ENCODE data around the gene PLIN5. TPM values are rescaled to one million over a fixed set of nuclear protein-coding genes. Genes with fewer than 3 reads are reported as not detected.

Gene PLIN5
- total and polyA plus RNA-seq, 2 of the 8 experiments (the other 6 are each of a cell fraction or from before 2014, with no cell fraction given): 2.0 to 2.5 TPM

- H3K4me1 ChIP-seq (replicated peaks in 1 of 4; ENCODE audit: control insufficient read depth in 3 of 4, insufficient read depth in 4 of 4, low read length in 3 of 4): no peaks in the 10 kb centered on the region; a peak in 1 of 7 replicates
- peaks cover 3% of the 10 kb centered on the region; the same call in 1 of the 2 replicates for H3K23me2 ChIP-seq (ENCODE audit: low read depth, low read length)
- no peak for FAIRE-seq
- peaks cover 0 to 36% (median 16%) of the 10 kb centered on the region in 4 experiments; a peak in 7 of 8 replicates for H3K36me3 ChIP-seq (ENCODE audit: control insufficient read depth in 2 of 4, insufficient read depth in 4 of 4, low read length in 3 of 4)
- H2AK5ac ChIP-seq (ENCODE audit: low read depth, low read length): no peak overlapping the region
- no peak overlapping the region for H2BK20ac ChIP-seq (ENCODE audit: low read length)
- no peak overlapping the region for H3K14ac ChIP-seq (ENCODE audit: insufficient read length)
- no peak overlapping the region for H2AFZ ChIP-seq (ENCODE audit: low read length)
- H2BK120ac ChIP-seq (replicated peaks; ENCODE audit: low read depth, low read length): no peak overlapping the region
- no peak overlapping the region for H3K18ac ChIP-seq (ENCODE audit: extremely low read depth, low read length)
- no peaks in the 10 kb centered on the region for H3K79me1 ChIP-seq (ENCODE audit: low read depth, low read length)
- TF ChIP-seq USF2 (IDR thresholded peaks at IDR 0.05; ENCODE audit: low read length) (no peak), SP1 (IDR thresholded peaks at IDR 0.05; ENCODE audit: low read depth, low read length) (no peak), POU5F1 (IDR thresholded peaks at IDR 0.05; ENCODE audit: low read depth, low read length) (no peak), HDAC6 (IDR thresholded peaks at IDR 0.05; ENCODE audit: low read depth, low read length) (no peak), RBBP5 (IDR thresholded peaks at IDR 0.05; ENCODE audit: borderline replicate concordance, low read depth, low read length) (no peak), TAF1 (IDR thresholded peaks at IDR 0.05; ENCODE audit: low read depth, low read length) (no peak), TEAD4 (IDR thresholded peaks at IDR 0.05; ENCODE audit: low read depth, low read length) (no peak), SIRT6 (IDR thresholded peaks at IDR 0.05; ENCODE audit: low read length) (no peak), JUN (IDR thresholded peaks at IDR 0.05; ENCODE audit: low read depth, low read length) (no peak), HDAC2 (IDR thresholded peaks at IDR 0.05; ENCODE audit: borderline replicate concordance in 1 of 2, low read depth in 2 of 2, low read length in 2 of 2) (no peak), NRF1 (IDR thresholded peaks at IDR 0.05; ENCODE audit: low read depth, low read length) (no peak), PHF8 (conservative IDR thresholded peaks at IDR 0.05; ENCODE audit: low read depth, low read length) (no peak), CHD2 (IDR thresholded peaks at IDR 0.05; ENCODE audit: low read length) (no peak), SRF (IDR thresholded peaks at IDR 0.05; ENCODE audit: low read depth, low read length) (no peak), CEBPB (IDR thresholded peaks at IDR 0.05; ENCODE audit: low read depth, low read length) (no peak)
- no peak overlapping the region for H3K27ac ChIP-seq (ENCODE audit: low read depth, low read length)
- no peak overlapping the region for H3K4me2 ChIP-seq (ENCODE audit: insufficient read depth in 1 of 2, low read depth in 2 of 2, low read length in 2 of 2)
- no peaks in the 10 kb centered on the region for H3K79me2 ChIP-seq (ENCODE audit: control insufficient read depth in 1 of 2, insufficient read depth in 2 of 2, low read length in 2 of 2)
- no peak overlapping the region for H3K4ac ChIP-seq (replicated peaks; ENCODE audit: insufficient read length, low read depth, low read length)
- no peaks in the 10 kb centered on the region for H3K9me3 ChIP-seq (ENCODE audit: insufficient read depth in 2 of 2, low read depth in 1 of 2, low read length in 1 of 2)
- no peak overlapping the region for H3K4me3 ChIP-seq (ENCODE audit: extremely low read depth in 1 of 4, insufficient read depth in 2 of 4, low read depth in 3 of 4, low read length in 4 of 4)
- H4K8ac ChIP-seq (ENCODE audit: extremely low read depth, insufficient read depth, low read length): no peak overlapping the region
- no peak overlapping the region for H2BK5ac ChIP-seq (ENCODE audit: low read depth, low read length)
- no peak overlapping the region for H2BK12ac ChIP-seq (ENCODE audit: low read depth, low read length)
- WGBS, 2 experiments (ENCODE audit: extremely low coverage in 1 of 2, insufficient coverage in 1 of 2, insufficient read length in 1 of 2, insufficient replicate concordance in 2 of 2, low coverage in 1 of 2, low lambda C conversion rate in 2 of 2, missing lambda C conversion rate in 1 of 2): 94% methylated on average over 14 of the region's 14 CpGs; no CpG with 5 or more reads in 1 of the 2 experiments
- ChIA-PET CTCF (ENCODE audit: partially characterized antibody) (interaction anchor here (0.7 to 3.6 kb wide), 11 partner anchors 10 to 161 kb away, joined by 3 to 22 read pairs (median 4); partner anchors contain the start of gene PLIN5), POLR2A (ENCODE audit: partially characterized antibody) (interaction anchor here (1.8 kb wide), 1 partner anchor 43 kb away, joined by 3 read pairs; no protein-coding TSS in a partner anchor)
- no peak for DNase-seq (ENCODE audit: low read depth in 1 of 2, low spot score in 2 of 2)
- H4K91ac ChIP-seq (replicated peaks; ENCODE audit: insufficient read length, low read length): no peak overlapping the region
- no peak overlapping the region for H3K23ac ChIP-seq (ENCODE audit: insufficient read length)
- no peak overlapping the region for H2BK15ac ChIP-seq (ENCODE audit: low read length)
- no peak overlapping the region for H3K56ac ChIP-seq (replicated peaks; ENCODE audit: insufficient read length, low read depth, low read length)
- H4K20me1 ChIP-seq (replicated peaks in 1 of 2; ENCODE audit: control insufficient read depth in 1 of 2, insufficient read depth in 2 of 2, low read length in 2 of 2): peaks cover 0 to 11% of the 10 kb centered on the region in 2 experiments
- no peak overlapping the region for H3K9ac ChIP-seq (replicated peaks in 1 of 4; ENCODE audit: extremely low read depth in 1 of 4, low read depth in 3 of 4, low read length in 3 of 4)
- H3K27me3 ChIP-seq (replicated peaks in 1 of 4; ENCODE audit: control insufficient read depth in 3 of 4, extremely low read depth in 1 of 4, insufficient read depth in 3 of 4, low read length in 3 of 4): no peaks in the 10 kb centered on the region
- no peak overlapping the region for H4K5ac ChIP-seq (ENCODE audit: insufficient read length, low read depth, low read length)
These were observed 13.2 kb upstream of the PLIN5 start for GRCh38 chr19:4548238-4548584.
